IMR-90 (cell line): ENCODE measurements around the gene COL18A1. TPM values are rescaled to one million over a fixed set of nuclear protein-coding genes. Genes with fewer than 3 reads are reported as not detected.

Experiments
- ATAC-seq: fragments of 200-7000 bp; cut with Tn5 transposase; 2 replicates; pipeline ENCODE4 v1.9.1; 2020; ENCODE audit warnings: low read depth, mild to moderate bottlenecking, moderate library complexity
- BruUV-seq: library from RNA; stranded (reverse); fragments of 400-500 nt; replicated peaks from 2 replicates; lab custom pipeline; 2021; lab: Mats Ljungman, UMichigan
- CTCF ChIA-PET: fragments of 300-600 bp; formaldehyde crosslinking; extraction: SDS; loops from one replicate; lab custom pipeline; 2021; ENCODE audit warnings: antibody characterized with exemption; lab: Yijun Ruan, JAX
- POLR2A ChIA-PET: fragments of 300-600 bp; sonication (Branson Sonifier 250); formaldehyde crosslinking; loops from one replicate; lab custom pipeline; 2022; ENCODE audit warnings: antibody characterized with exemption; ENCODE audit not compliant: unreplicated experiment; lab: Charles Lee
- DNase-seq: peaks from one replicate; pipeline ENCODE4 v3.0.0; 2013
- H2AFZ ChIP-seq: replicated peaks from 2 replicates; pipeline ENCODE3; 2013; ENCODE audit warnings: low read length, mild to moderate bottlenecking; ENCODE audit not compliant: poor library complexity
- H2AK5ac ChIP-seq: 2 replicates; pipeline ENCODE4 v1.6.1; 2013; ENCODE audit warnings: low read depth, low read length, inconsistent platforms
- H2AK9ac ChIP-seq: replicated peaks from 2 replicates; pipeline ENCODE3; 2013; ENCODE audit warnings: mild to moderate bottlenecking, low read depth, low read length, moderate library complexity; ENCODE audit not compliant: poor library complexity
- H2BK120ac ChIP-seq: 2 replicates; pipeline ENCODE4 v1.6.1; 2013; ENCODE audit warnings: low read depth, low read length, inconsistent platforms
- H2BK15ac ChIP-seq: 3 replicates; pipeline ENCODE4 v1.6.1; 2013; ENCODE audit warnings: low read depth, low read length, inconsistent platforms
- H2BK20ac ChIP-seq: 2 replicates; pipeline ENCODE4 v1.6.1; 2013; ENCODE audit warnings: low read depth, mild to moderate bottlenecking, inconsistent platforms, low read length, moderate library complexity
- H2BK5ac ChIP-seq: 2 replicates; pipeline ENCODE4 v1.6.1; 2013; ENCODE audit warnings: mild to moderate bottlenecking, low read depth, low read length, inconsistent platforms; ENCODE audit not compliant: poor library complexity, severe bottlenecking
- H3K14ac ChIP-seq: replicated peaks from 2 replicates; pipeline ENCODE4 v1.6.1; 2013; ENCODE audit warnings: low read depth, low read length, inconsistent platforms
- H3K18ac ChIP-seq: 2 replicates; pipeline ENCODE4 v1.6.1; 2013; ENCODE audit warnings: low read depth, low read length, control low read depth
- H3K23ac ChIP-seq: 2 replicates; pipeline ENCODE4 v1.6.1; 2013; ENCODE audit warnings: low read depth, low read length, inconsistent platforms
- H3K27ac ChIP-seq: 2 replicates; pipeline ENCODE4 v1.5.1; 2013; ENCODE audit warnings: mild to moderate bottlenecking, control low read depth, low read length; ENCODE audit not compliant: insufficient read depth
- H3K27me3 ChIP-seq: 2 replicates; pipeline ENCODE4 v1.6.1; 2013; ENCODE audit warnings: low read length; ENCODE audit not compliant: control insufficient read depth, insufficient read depth
- H3K36me3 ChIP-seq: 2 replicates; pipeline ENCODE4 v1.6.1; 2013; ENCODE audit warnings: low read length, mixed read lengths; ENCODE audit not compliant: control insufficient read depth, insufficient read depth
- H3K4ac ChIP-seq: 2 replicates; pipeline ENCODE4 v1.6.1; 2013; ENCODE audit warnings: low read depth, low read length, inconsistent platforms
- H3K4me1 ChIP-seq: 2 replicates; pipeline ENCODE4 v1.6.1; 2013; ENCODE audit warnings: low read length, mixed read lengths; ENCODE audit not compliant: control insufficient read depth, insufficient read depth
- H3K4me2 ChIP-seq: 2 replicates; pipeline ENCODE4 v1.6.1; 2013; ENCODE audit warnings: low read depth, mild to moderate bottlenecking, control low read depth, low read length, moderate library complexity
- H3K4me3 ChIP-seq: 2 replicates; pipeline ENCODE4 v1.5.1; 2013; ENCODE audit warnings: low read depth, mild to moderate bottlenecking, control low read depth, low read length, moderate library complexity; ENCODE audit not compliant: insufficient read depth
- H3K56ac ChIP-seq: 2 replicates; pipeline ENCODE4 v1.6.1; 2013; ENCODE audit warnings: low read length, inconsistent platforms; ENCODE audit not compliant: insufficient read depth; ENCODE audit errors: extremely low read depth
- H3K79me1 ChIP-seq, 2 experiments: 2 replicates each; pipeline ENCODE4 v1.6.1; 2013; ENCODE audit warnings: low read length in 2 of 2, inconsistent platforms in 1 of 2, low read depth in 1 of 2
- H3K9ac ChIP-seq: 2 replicates; pipeline ENCODE4 v1.6.1; 2013; ENCODE audit warnings: low read depth, low read length, control low read depth
- H3K9me1 ChIP-seq: 2 replicates; pipeline ENCODE4 v1.6.1; 2013; ENCODE audit warnings: low read length, inconsistent platforms; ENCODE audit not compliant: insufficient read depth
- H3K9me3 ChIP-seq: 2 replicates; pipeline ENCODE4 v1.6.1; 2013; ENCODE audit warnings: low read length; ENCODE audit not compliant: control insufficient read depth, insufficient read depth
- H4K20me1 ChIP-seq: 2 replicates; pipeline ENCODE4 v1.6.1; 2013; ENCODE audit warnings: low read length, inconsistent platforms; ENCODE audit not compliant: insufficient read depth
- H4K5ac ChIP-seq: 2 replicates; pipeline ENCODE4 v1.6.1; 2013; ENCODE audit warnings: mild to moderate bottlenecking, low read depth, low read length, control low read depth
- H4K8ac ChIP-seq, 2 experiments: 2 replicates each; pipeline ENCODE4 v1.6.1; 2013; ENCODE audit warnings: low read depth in 2 of 2, low read length in 2 of 2, control low read depth in 1 of 2, inconsistent platforms in 1 of 2
- H4K91ac ChIP-seq: 2 replicates; pipeline ENCODE4 v1.6.1; 2013; ENCODE audit warnings: low read depth, low read length, inconsistent platforms; ENCODE audit not compliant: insufficient read depth
- CEBPB ChIP-seq: IDR thresholded peaks from 2 replicates; pipeline ENCODE4 v1.6.1; 2012; ENCODE audit warnings: low read depth, low read length, improper control_type of control experiment
- CHD1 ChIP-seq: IDR thresholded peaks from 2 replicates; pipeline ENCODE4 v1.6.1; 2012; ENCODE audit warnings: low read depth, low read length, improper control_type of control experiment
- FOS ChIP-seq: fragments of 150-350 bp; IDR thresholded peaks from 2 replicates; pipeline ENCODE4 v1.6.1; 2016; ENCODE audit warnings: low read depth, low read length
- MAFK ChIP-seq: IDR thresholded peaks from 2 replicates; pipeline ENCODE4 v1.6.1; 2012; ENCODE audit warnings: low read depth, low read length, improper control_type of control experiment
- MAZ ChIP-seq: IDR thresholded peaks from 2 replicates; pipeline ENCODE4 v1.6.1; 2012; ENCODE audit warnings: low read depth, mild to moderate bottlenecking, low read length, improper control_type of control experiment, moderate library complexity, borderline replicate concordance
- NFE2L2 ChIP-seq: fragments of 150-350 bp; IDR thresholded peaks from 2 replicates; pipeline ENCODE4 v1.6.1; 2016; ENCODE audit warnings: low read depth, mild to moderate bottlenecking, low read length
- RAD21 ChIP-seq: IDR thresholded peaks from 2 replicates; pipeline ENCODE4 v1.6.1; 2012; ENCODE audit warnings: low read length, improper control_type of control experiment
- RCOR1 ChIP-seq: IDR thresholded peaks from 2 replicates; pipeline ENCODE4 v1.6.1; 2012; ENCODE audit warnings: mild to moderate bottlenecking, low read length, improper control_type of control experiment; ENCODE audit not compliant: insufficient replicate concordance
- RFX5 ChIP-seq: IDR thresholded peaks from 2 replicates; pipeline ENCODE4 v1.8.0; 2012; ENCODE audit warnings: low read depth, mild to moderate bottlenecking, low read length, moderate library complexity
- SMC3 ChIP-seq: fragments of 150-350 bp; IDR thresholded peaks from 2 replicates; pipeline ENCODE4 v1.6.1; 2016; ENCODE audit warnings: low read depth, mild to moderate bottlenecking, antibody characterized with exemption, low read length, moderate library complexity
- WGBS, 2 experiments: methylation state at CpG; one replicate each; pipeline versions ENCODE4 v1.1.5 to v1.1.7; 2013; ENCODE audit warnings: missing lambda C conversion rate in 2 of 2; ENCODE audit not compliant: insufficient read length in 1 of 2; ENCODE audit errors: extremely low coverage in 2 of 2; 5-methylcytosine and 5-hydroxymethylcytosine counted together
- dilution Hi-C: fragments of 300-500 bp; cut with HindIII; formaldehyde crosslinking; loops from one replicate; pipeline ENCODE4 v1.14.3; 2018; ENCODE audit warnings: low sequenced_read_pairs; ENCODE audit not compliant: unreplicated experiment
- in situ Hi-C: fragments of 300-500 bp; cut with MboI; formaldehyde crosslinking; loops from 3 replicates; pipeline ENCODE4 v1.14.3; 2019; ENCODE audit warnings: low sequenced_read_pairs, inconsistent platforms, mixed read lengths
- intact Hi-C: fragments of 100-400 bp; cut with micrococcal nuclease; formaldehyde crosslinking; loops from 2 replicates; pipeline ENCODE4 v1.10.0; 2022
- polyA plus RNA-seq, 3 experiments: library from polyadenylated mRNA; depleted of rRNA; stranded (reverse); fragments of >200 nt; gene quantifications; 2 replicates each; pipeline ENCODE4 v1.2.3, GENCODE V29; 2012; ENCODE audit warnings: low replicate concordance in 1 of 3
- total RNA-seq: library from RNA; depleted of rRNA; stranded (reverse); fragments of >200 nt; gene quantifications from 2 replicates; pipeline ENCODE4 v1.2.3, GENCODE V29; 2012
- TF ChIP-seq, protein P1 (sequence below): conservative IDR thresholded peaks from 2 replicates; pipeline ENCODE4 v1.5.1; 2012; ENCODE audit warnings: mild to moderate bottlenecking, low read depth, low read length, improper control_type of control experiment

Gene COL18A1
- total and polyA plus RNA-seq, 2 of the 4 experiments (the other 2 are of a cell fraction) = 4.3 to 46.7 TPM

DNA sequence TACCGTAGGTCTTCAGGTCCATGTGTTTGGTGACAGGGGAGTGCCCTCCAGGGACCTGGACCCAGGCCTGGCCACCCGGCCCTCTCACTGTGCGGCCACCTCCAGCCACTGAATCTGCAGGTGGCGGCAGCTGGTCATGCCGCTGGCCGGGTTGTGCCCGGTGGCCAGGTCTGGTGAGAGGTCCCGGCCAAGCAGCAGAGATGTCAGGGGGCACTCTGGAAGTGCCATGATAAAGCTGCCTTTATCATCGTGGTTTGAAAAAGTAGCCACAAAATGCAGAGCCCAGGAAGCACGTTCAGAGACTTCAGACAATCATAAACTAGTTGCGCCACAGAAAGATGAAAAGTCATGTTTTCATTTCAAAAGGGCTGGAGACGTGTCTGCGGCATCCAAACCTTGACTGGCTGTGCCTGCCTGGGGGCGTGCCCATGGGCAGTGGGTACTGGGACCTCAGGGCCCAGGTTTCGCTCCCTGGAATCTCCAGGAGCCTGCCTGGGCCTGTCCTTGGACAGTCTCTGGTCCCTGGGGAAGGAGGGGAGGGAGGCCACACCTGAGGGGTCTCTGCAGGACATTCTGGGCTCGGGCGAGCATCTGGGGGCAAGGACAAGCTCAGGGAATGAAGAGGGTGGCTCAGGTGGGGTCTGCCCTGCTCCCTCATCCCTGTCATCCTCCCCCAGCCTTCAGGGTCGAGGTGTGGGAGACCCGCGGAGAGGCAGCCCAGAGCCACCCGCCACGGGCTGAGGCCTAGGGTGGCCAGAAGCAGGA, 44.9 kb downstream of the COL18A1 start:
- in situ Hi-C loops (loop anchor here (5.0 to 10.0 kb wide), 2 partner anchors 158 to 305 kb away; no protein-coding TSS in a partner anchor), dilution Hi-C loops (no loop called here), intact Hi-C loops (no loop called here)
- Histone ChIP-seq H2BK120ac (no peak overlapping the region), H3K14ac (no peak overlapping the region), H3K23ac (no peak overlapping the region), H3K18ac (no peak overlapping the region), H3K27me3 (no peaks in the 10 kb centered on the region), H3K79me1 (peaks cover 35 to 89% of the 10 kb centered on the region in 2 experiments), H3K4me1 (peaks cover 20% of the 10 kb centered on the region), H3K27ac (no peak overlapping the region), H2BK15ac (no peak overlapping the region), H3K56ac (no peak overlapping the region), H3K9ac (no peak overlapping the region), H3K36me3 (peaks cover 15% of the 10 kb centered on the region), H3K4me2 (no peak overlapping the region), H3K4me3 (no peak overlapping the region), H4K8ac (peak overlapping the region in 1 of 2 experiments; percentile 19; a peak in 1 of 4 replicates), H2BK20ac (no peak overlapping the region), H3K4ac (no peak overlapping the region), H3K9me1 (peaks cover 30% of the 10 kb centered on the region), H3K9me3 (peaks cover 5% of the 10 kb centered on the region), H2BK5ac (no peak overlapping the region), H4K5ac (no peak overlapping the region), H4K91ac (no peak overlapping the region), H2AFZ (no peak overlapping the region), H2AK9ac (no peak overlapping the region), H4K20me1 (peaks cover 69% of the 10 kb centered on the region), H2AK5ac (no peak overlapping the region)
- ATAC-seq (no peak), DNase-seq (no peak)
- BruUV-seq = no TSS peak
- CTCF ChIA-PET = interaction anchor here (0.6 kb wide), 1 partner anchor 187 kb away, joined by 3 read pairs; no protein-coding TSS in a partner anchor
- POLR2A ChIA-PET = no interaction called here
- WGBS, 2 experiments = 87% methylated on average over 13 of the region's 22 CpGs; no CpG with 5 or more reads in 1 of the 2 experiments
- TF ChIP-seq RFX5 (no peak), NFE2L2 (no peak), MAZ (no peak), SMC3 (no peak), CEBPB (no peak), CHD1 (no peak), FOS (no peak), RCOR1 (no peak), RAD21 (no peak), MAFK (no peak)
- TF ChIP-seq, protein P1, sequence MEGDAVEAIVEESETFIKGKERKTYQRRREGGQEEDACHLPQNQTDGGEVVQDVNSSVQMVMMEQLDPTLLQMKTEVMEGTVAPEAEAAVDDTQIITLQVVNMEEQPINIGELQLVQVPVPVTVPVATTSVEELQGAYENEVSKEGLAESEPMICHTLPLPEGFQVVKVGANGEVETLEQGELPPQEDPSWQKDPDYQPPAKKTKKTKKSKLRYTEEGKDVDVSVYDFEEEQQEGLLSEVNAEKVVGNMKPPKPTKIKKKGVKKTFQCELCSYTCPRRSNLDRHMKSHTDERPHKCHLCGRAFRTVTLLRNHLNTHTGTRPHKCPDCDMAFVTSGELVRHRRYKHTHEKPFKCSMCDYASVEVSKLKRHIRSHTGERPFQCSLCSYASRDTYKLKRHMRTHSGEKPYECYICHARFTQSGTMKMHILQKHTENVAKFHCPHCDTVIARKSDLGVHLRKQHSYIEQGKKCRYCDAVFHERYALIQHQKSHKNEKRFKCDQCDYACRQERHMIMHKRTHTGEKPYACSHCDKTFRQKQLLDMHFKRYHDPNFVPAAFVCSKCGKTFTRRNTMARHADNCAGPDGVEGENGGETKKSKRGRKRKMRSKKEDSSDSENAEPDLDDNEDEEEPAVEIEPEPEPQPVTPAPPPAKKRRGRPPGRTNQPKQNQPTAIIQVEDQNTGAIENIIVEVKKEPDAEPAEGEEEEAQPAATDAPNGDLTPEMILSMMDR = no peak
